ENCODE results near the gene SUCLG2. TPM values are rescaled to one million over a fixed set of nuclear protein-coding genes. Genes with fewer than 3 reads are reported as not detected.
A peak's percentile ranks its signal among the peaks of the same experiment; 100 is the strongest.

Gene SUCLG2
- total and polyA plus RNA-seq, 2 donors (not counting 1 experiment from before 2014, with no cell fraction given), result 56.8 to 87.4 TPM

GRCh38 chr3:67529337-67529736, 125.1 kb downstream of the SUCLG2 start:
- Histone ChIP-seq H3K27me3 (ENCODE audit: control insufficient read depth, insufficient read depth, low read length) (no peaks in the 10 kb centered on the region), H3K4me2 (ENCODE audit: extremely low read depth, insufficient read depth, low read length) (no peak overlapping the region), H4K20me1 (ENCODE audit: control insufficient read depth, extremely low read depth, insufficient read depth, low read length) (no peaks in the 10 kb centered on the region), H3K27ac (ENCODE audit: insufficient read depth, low read length) (no peak overlapping the region), H3K9ac (ENCODE audit: insufficient read depth, low read length) (no peak overlapping the region), H3K79me2 (ENCODE audit: control insufficient read depth, insufficient read depth, low read length) (no peaks in the 10 kb centered on the region), H3K4me1 (ENCODE audit: control insufficient read depth, extremely low read depth, insufficient read depth, low read length) (peaks cover 17% of the 10 kb centered on the region), H3K36me3 (ENCODE audit: control insufficient read depth, insufficient read depth, low read length) (no peaks in the 10 kb centered on the region), H3K4me3 (replicated peaks in 1 of 4; ENCODE audit: control extremely low read depth in 1 of 4, insufficient read depth in 1 of 4, low read depth in 3 of 4, low read length in 4 of 4) (no peak overlapping the region), H3K9me3 (ENCODE audit: control insufficient read depth, insufficient read depth, low read depth, low read length) (no peaks in the 10 kb centered on the region), H2AFZ (ENCODE audit: low read length) (no peak overlapping the region)
- TF ChIP-seq EZH2 (IDR thresholded peaks at IDR 0.05; ENCODE audit: low read length, missing control alignments), result no peak
- no peak for TF ChIP-seq CTCF (conservative IDR thresholded peaks at IDR 0.05 in 1 of 2, IDR thresholded peaks at IDR 0.05 in 1 of 2; ENCODE audit: low read depth in 1 of 2, low read length in 2 of 2)
- no peak for DNase-seq (ENCODE audit: low read depth in 2 of 2)

- Histone ChIP-seq H4K20me1 (ENCODE audit: control insufficient read depth, extremely low read depth, insufficient read depth, low read length) (no peaks in the 10 kb centered on the region), H3K27ac (ENCODE audit: insufficient read depth, low read length) (peak overlapping the region; percentile 26), H3K27me3 (ENCODE audit: control insufficient read depth, insufficient read depth, low read length) (no peaks in the 10 kb centered on the region), H3K36me3 (ENCODE audit: control insufficient read depth, insufficient read depth, low read length) (no peaks in the 10 kb centered on the region), H3K9me3 (ENCODE audit: control insufficient read depth, insufficient read depth, low read depth, low read length) (no peaks in the 10 kb centered on the region), H3K4me2 (ENCODE audit: extremely low read depth, insufficient read depth, low read length) (no peak overlapping the region), H3K79me2 (ENCODE audit: control insufficient read depth, insufficient read depth, low read length) (no peaks in the 10 kb centered on the region), H2AFZ (ENCODE audit: low read length) (no peak overlapping the region), H3K4me3 (replicated peaks in 1 of 4; ENCODE audit: control extremely low read depth in 1 of 4, insufficient read depth in 1 of 4, low read depth in 3 of 4, low read length in 4 of 4) (no peak overlapping the region), H3K9ac (ENCODE audit: insufficient read depth, low read length) (no peak overlapping the region), H3K4me1 (ENCODE audit: control insufficient read depth, extremely low read depth, insufficient read depth, low read length) (peaks cover 13% of the 10 kb centered on the region)
- peak; percentile 89 to 98 for DNase-seq (ENCODE audit: low read depth in 2 of 2)
- TF ChIP-seq EZH2 (IDR thresholded peaks at IDR 0.05; ENCODE audit: low read length, missing control alignments) (no peak), CTCF (conservative IDR thresholded peaks at IDR 0.05 in 1 of 2, IDR thresholded peaks at IDR 0.05 in 1 of 2; ENCODE audit: low read depth in 1 of 2, low read length in 2 of 2) (no peak)
Measured at GRCh38 chr3:67526246-67526645, 128.2 kb downstream of the SUCLG2 start.

- no peaks in the 10 kb centered on the region for H3K36me3 ChIP-seq (ENCODE audit: control insufficient read depth, insufficient read depth, low read length)
- H3K4me1 ChIP-seq (ENCODE audit: control insufficient read depth, extremely low read depth, insufficient read depth, low read length), result peaks cover 6% of the 10 kb centered on the region
- H3K9me3 ChIP-seq (ENCODE audit: control insufficient read depth, insufficient read depth, low read depth, low read length), result no peaks in the 10 kb centered on the region
- no peak overlapping the region for H3K4me2 ChIP-seq (ENCODE audit: extremely low read depth, insufficient read depth, low read length)
- no peak overlapping the region for H2AFZ ChIP-seq (ENCODE audit: low read length)
- no peaks in the 10 kb centered on the region for H4K20me1 ChIP-seq (ENCODE audit: control insufficient read depth, extremely low read depth, insufficient read depth, low read length)
- DNase-seq (ENCODE audit: low read depth in 2 of 2), result peak in 1 of 2 donors; percentile 70
- H3K27ac ChIP-seq (ENCODE audit: insufficient read depth, low read length), result no peak overlapping the region
- TF ChIP-seq CTCF (conservative IDR thresholded peaks at IDR 0.05 in 1 of 2, IDR thresholded peaks at IDR 0.05 in 1 of 2; ENCODE audit: low read depth in 1 of 2, low read length in 2 of 2) (no peak), EZH2 (IDR thresholded peaks at IDR 0.05; ENCODE audit: low read length, missing control alignments) (no peak)
- no peak overlapping the region for H3K9ac ChIP-seq (ENCODE audit: insufficient read depth, low read length)
- no peaks in the 10 kb centered on the region for H3K79me2 ChIP-seq (ENCODE audit: control insufficient read depth, insufficient read depth, low read length)
- H3K27me3 ChIP-seq (ENCODE audit: control insufficient read depth, insufficient read depth, low read length), result no peaks in the 10 kb centered on the region
- H3K4me3 ChIP-seq (replicated peaks in 1 of 4; ENCODE audit: control extremely low read depth in 1 of 4, insufficient read depth in 1 of 4, low read depth in 3 of 4, low read length in 4 of 4), result no peak overlapping the region
Measured at GRCh38 chr3:67524046-67524445, 130.4 kb downstream of the SUCLG2 start.
